NCI-H2107 treated with DMSO at 0.1 percent for 48 hours (cell line): ENCODE results near the gene PDHA1.

Source experiments
- DNase-seq: peaks from one replicate; lab custom pipeline; 2025; ENCODE audit not compliant: unreplicated experiment; lab: John Stamatoyannopoulos, UW

The PDHA1 gene

DNA sequence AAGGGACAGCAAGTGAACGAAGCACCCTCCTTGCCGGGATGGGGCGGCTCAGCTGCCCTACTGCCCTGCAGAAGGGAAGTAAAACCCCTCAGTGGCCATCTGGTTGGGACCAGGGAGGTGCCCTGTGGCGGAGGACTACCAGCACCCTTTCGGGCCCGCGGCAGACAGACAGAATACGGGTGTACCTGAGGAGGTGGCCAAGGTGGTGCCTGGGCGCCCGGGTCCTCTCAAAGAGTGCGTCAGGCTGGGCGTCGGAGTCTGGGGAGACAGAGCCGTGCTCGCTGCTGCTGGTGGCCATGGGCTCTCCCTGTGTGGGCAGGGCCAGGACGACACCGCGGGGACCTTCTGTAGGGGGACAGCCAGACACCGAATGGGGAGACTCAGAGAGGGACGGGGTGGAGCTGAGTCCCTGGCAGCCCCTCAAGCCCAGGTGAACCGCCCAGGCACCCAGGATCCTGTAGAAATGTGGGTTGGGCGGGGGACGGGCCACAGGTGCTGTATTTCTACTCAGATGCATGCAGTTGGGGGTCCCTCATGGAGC lies 29.7 kb downstream of the PDHA1 start:
- no peak for DNase-seq

DNA sequence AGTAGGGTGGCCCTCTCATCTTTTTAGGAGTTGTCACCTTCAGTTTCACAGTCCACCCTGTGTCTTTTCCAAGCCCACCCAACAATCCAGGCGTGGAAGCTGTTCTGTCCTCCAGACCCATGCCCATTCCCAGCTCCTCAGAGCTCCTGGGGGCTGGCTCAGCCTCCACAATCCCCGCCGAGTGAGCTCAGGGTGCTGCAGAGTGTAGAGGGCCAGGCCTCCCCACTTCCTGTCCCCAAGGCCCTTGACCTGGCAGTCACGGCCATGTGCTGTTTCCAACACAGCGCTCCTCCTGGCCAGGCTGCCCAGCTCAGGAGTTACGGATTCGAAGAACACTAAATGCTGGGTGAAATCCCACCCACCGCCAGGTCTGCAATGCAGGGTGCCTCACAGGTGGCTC lies 31.8 kb downstream of the PDHA1 start:
- no peak for DNase-seq

DNA sequence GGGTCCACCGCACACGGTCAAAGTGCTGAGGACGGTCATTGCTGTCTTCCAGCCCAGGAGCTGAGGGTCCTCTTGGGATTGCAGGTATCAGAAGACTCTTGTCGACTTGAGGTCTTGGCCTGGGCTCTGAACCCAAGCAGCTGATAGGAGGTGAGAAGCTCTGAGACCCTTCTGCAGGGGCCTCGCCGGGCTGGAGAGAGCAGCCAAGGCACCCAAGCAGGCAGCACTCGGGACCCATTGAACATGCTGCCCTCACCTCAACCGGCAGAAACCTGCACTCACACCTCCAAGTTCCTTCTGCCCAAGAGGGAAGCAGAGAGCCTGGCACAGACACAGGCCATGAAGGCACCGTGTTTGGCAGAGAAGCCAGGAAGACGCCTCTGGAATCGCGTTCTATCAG lies 34.1 kb downstream of the PDHA1 start:
- DNase-seq = no peak

DNA sequence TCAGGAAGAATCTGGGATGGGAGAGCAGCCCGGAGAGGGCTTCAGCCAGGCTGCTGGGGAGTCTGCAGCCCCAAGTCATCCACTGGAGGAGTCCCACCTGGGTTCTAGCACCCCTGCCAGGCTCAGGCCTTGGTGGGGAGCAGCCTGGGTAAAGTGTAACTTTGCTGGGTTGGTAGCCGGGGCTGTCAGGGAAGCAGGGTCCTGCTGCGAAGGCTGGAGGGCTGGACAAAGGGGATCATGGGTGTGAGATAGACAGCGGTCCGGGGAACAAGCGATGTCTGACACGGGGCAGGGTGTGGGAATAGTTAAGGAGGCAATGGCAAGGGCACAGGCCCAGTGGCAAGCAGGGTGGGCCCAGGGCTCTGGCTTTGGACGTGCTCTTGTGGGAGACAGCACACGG lies 37.6 kb downstream of the PDHA1 start:
- no peak for DNase-seq

DNA sequence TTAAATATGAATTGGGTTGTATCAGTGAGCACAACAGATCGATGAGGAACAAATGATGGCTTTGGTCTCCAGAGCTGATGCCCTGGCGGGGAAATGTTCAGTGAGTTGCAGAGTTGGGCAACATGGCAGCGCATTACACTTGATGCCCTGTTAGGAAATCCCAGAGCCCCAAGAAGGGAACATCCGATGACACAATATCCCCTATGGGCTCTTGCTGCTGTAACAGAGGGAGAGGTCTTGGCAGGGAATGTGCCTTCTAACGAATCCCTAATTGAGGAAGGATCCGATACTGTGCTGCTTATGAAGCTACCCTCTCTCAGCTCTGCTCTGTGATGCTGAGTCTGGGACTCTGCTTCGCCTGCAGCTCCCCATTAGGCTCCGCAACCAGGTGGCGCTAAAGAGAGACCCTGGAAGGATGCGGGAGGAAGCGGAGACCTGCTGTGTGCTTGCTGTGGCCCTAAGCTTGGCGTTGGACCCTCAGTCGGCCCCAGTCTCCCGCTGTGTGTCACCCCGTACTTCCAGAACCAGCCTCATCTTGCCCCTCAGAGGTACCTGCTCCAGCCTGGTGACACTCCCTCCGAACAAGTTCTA lies 38.9 kb downstream of the PDHA1 start:
- peak; percentile 3 for DNase-seq

DNA sequence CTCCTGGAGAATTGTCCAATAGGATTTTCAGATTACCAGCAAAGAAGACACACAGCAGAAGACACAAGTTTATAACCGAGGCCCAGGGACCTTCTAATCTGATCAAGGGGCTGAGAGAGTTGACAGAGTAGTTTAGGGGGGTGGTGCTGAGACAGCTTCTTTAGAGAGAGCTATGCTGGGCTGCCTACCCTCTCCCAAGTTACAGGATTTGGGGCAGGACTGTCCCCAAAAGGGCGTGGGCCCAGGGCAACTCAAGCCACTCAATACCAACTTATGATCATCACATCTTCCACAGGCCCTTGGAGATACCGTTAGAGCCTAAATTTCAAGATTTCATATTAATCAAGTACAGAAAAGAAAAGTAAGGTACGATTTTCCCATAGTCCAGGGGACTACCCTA lies 43.0 kb downstream of the PDHA1 start:
- DNase-seq = no peak

DNA sequence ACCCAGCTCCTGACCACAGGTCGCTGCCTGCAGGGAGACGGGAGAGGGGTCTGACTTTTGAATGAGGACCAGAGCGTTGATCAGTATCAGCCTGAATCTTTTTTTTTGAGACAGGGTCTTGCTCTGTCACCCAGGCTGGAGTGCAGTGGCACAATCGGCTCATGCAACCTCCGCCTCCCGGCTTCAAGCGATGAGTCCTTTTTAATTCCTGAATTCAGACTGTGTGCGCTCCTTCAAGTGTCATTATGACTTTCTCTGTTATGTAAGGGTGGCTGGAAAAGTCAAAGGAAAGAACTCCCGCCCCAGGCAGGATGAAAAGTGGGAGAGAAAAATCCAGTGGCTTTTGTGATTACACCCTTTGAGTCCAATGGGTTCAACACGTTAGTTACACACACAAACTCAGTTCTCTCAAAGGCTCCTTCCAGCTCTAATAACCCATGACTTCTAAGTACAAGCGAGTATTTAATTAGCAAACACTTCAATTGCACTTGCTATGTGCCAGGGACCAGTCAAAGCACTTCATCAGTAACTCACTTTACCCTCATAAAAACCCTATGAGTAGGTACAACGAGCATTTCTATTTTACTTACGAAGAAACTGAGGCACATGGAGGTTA lies 44.4 kb downstream of the PDHA1 start:
- no peak for DNase-seq

DNA sequence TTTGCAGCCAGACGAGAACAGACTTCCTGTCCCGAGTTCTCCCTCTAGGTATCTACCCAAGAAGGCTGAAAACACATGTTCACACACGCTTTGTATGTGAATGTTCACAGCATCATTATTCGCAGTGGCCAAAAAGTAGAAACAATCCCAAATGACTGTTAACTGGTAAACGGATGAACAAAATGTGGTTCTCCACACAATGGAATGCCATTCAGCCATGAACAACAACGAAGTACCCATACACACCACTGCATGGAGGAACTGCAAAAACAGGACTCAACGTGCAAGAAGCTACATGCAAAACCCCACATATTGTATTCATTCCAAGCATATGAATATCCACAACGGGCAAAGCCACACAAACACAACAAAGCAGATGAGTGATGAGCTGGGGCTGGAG lies 45.0 kb downstream of the PDHA1 start:
- no peak for DNase-seq

DNA sequence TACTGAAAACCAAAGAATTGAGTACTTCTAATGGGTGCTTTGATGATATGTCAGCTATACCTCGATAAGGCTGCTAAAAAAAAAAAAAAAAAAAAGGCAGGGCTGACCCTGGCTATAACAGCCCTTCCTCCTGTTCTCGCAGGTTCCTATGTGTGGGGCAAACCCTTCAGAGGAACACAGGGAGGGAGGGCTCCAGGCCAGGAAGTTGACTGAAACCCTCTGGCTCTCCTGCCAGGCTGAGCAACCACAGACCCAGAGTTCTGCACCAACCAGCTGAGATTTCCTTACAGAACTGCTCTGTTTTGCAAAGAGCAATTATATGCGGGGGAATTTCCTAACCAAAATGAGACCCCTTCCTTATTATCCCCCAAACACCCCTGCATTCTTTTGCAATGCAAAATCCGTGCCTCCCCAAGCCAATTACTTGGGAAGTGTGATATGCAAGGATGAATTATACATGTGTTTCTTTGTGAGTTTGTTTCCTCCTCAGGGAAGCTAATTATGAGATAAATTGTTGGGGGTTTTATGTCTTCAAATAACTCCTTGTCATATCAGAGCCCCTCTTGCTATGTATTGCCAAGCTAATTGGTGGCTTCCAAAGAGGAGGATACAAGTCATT lies 45.6 kb downstream of the PDHA1 start:
- no peak for DNase-seq

DNA sequence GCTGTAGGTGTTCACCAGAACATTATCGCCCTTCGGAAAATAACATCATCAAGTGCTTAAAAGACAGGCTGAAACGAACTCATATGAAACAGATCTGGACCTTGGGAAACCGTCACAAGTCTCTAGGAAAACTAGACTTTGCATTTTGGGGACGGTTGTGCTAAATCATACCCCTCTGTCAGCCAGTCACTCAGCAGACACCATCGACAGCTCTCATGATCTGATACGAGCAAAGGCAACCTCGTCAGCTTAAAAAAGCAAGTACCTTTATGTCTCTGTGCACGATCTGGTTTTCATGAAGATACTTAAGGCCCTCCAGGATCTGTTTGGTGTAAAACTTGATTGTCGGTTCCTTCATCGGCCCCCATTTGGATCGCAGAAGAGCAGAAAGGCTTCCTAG lies 48.4 kb downstream of the PDHA1 start:
- no peak for DNase-seq

DNA sequence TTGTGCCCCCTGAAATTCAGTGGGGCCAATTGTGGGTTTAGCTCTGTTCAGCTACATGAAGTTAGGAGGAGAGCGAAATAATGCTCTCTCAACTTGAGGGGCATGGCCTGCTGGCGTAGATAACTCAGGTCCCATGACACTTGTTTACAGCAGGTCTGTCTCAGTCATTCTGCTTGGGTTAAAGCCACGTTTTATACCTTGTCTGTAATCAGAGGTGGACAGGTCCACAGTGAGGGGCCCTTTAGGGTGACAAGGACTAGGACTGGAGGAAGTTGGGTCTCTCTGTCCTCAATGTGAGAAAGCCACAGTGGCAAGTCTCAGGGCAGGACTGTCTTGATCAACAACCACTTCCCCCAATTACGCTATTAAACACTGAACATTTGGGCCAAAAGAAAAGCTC lies 49.0 kb downstream of the PDHA1 start:
- no peak for DNase-seq

DNA sequence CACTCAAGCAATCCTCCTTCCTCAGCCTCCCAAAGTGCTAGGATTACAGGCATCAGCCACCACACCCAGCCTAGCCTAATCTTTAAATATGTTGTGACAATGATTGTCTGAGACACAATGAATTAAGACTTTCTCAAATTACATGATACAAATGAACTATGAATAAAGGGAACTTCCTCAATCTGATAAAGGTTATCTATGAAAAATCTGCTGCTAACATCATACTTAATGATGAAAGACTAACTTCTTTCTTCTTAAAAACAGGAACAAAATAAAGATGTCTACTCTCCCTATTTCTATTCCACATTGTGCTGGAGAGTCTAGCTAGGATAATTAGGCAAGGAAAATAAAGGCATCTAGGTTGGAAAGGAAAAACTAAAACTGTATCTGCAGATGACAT lies 60.0 kb downstream of the PDHA1 start:
- DNase-seq = no peak

DNA sequence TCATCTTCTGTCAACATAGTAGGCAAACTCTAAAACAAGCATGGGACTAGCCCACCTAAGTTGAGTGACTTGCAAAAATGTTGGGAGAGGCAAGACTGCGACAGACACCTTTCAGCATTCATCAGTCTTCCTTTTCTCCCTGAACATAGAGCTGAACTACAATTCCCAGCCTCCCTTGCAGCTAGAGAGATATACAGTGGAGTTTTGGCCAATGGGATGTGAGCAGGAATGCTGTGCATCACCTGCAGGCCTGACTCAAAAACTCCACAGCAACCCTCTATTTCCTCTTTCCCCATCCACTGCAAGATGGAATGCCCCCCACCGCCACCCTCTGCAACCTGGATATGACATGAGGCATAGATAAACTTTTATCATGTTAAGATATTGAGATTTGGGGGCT lies 66.5 kb downstream of the PDHA1 start:
- DNase-seq = no peak
